HG02970 (cell line): ENCODE data around the gene CPEB3.
"Not testable (repeated sequence)": the region's sequence is repeated elsewhere in the genome, so short reads cannot be mapped to it uniquely, and the experiment has no call there.

Experiments used
- ATAC-seq: cut with Tn5 transposase; IDR thresholded peaks from one replicate; pipeline ENCODE4 v1.9.1; 2021; ENCODE audit warnings: mild to moderate bottlenecking, moderate library complexity, moderate number of reproducible peaks; ENCODE audit not compliant: unreplicated experiment, low FRiP score

Gene CPEB3

DNA sequence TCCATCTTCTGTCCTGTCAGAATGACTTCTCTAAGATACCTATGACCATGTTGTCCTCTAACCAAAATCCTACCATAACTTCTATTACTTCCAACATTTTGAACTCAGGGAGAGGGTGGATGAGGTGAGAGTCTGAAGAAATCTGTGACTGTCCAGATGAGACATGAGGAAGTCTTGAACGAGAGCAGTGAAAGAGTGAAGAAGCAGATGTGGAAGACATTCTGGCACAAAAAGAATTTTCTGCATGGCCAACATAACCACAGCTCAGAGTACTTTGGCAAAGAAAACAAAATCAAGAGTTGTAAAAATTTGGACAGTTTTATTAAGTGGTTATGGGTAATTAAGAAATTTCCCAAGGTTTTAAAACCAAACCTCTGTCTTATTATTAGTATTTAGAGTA lies 141.6 kb downstream of the CPEB3 start:
- no peak for ATAC-seq

DNA sequence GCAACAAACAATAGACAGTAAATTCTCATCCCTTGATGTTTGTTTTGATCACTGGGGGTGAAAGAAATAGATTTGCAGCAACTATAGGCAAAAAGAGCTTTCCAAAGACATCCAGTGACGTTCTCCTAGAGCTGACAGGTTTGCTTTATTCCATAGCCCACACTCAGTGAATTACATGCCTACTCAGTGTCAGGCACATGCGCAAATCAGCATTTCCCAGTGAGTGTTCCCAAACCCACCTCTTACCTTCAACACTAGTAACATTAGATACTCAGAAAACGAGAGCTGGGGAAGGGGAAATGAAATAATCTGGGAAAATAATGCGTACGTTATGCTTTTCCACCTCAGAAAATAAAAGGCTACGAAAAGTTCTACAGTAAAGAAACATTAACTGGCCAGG lies 144.1 kb downstream of the CPEB3 start:
- ATAC-seq = no peak

DNA sequence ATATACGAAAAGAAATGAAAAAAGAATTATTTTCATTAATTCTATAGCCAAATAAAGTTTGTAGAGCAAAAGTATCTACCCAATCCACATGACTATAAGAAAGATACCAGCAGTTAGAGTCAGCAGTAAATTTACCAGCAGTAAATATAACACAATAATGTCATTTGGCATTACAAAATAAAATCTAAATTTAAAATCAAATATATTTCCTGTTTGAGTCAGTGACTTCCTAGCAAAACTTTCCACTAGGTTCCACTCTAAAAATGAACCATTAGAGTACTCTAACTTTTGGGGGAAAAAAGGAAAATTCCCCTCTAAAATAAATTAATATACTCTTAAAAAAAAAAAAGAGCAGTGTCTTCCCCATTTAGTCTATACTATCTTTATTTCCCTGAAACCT lies 144.8 kb downstream of the CPEB3 start:
- no peak for ATAC-seq

DNA sequence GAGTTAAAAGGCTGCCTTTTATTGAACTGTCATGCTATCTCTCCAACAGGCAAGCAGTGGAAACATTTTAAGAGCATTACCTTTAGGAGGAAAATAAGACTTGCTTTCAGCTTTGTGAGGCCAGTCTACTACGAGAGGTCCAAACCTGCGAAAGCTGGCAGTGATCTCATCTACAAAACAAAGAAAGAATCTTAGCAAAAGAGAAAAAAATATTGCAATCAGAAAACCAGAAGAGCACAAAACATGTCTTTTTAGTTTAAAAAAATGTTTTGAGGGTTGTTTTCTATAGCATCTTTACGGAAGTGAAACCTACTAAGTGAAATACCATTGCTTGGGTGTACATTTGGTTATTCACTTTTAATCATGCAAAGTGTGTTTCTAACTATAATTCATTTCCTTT lies 147.9 kb downstream of the CPEB3 start:
- peak; percentile 82 for ATAC-seq

DNA sequence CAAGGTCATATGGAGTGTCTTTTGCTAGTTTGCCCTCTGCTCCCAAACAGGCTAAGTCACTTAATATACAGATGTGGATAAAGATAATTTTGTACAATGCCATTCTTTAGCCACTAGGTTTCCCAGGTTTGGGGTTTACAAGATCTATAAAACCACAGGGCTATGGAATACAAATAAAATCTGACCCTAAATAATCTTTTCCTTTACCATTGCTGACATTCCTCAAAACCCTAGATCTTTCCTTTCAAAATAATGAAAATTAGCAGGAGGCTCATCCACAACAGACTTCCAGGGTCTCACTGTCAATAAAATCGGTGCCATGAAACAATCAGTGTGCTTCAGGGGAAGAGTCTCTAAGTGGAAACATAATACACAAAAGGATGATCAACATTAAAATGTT lies 148.4 kb downstream of the CPEB3 start:
- no peak for ATAC-seq

DNA sequence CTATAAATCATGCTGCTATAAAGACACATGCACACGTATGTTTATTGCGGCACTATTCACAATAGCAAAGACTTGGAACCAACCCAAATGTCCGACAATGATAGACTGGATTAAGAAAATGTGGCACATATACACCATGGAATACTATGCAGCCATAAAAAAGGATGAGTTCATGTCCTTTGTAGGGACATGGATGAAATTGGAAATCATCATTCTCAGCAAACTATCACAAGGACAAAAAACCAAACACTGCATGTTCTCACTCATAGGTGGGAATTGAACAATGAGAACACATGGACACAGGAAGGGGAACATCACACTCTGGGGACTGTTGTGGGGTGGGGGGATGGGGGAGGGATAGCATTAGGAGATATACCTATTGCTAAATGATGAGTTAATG lies 149.7 kb downstream of the CPEB3 start:
- ATAC-seq = not testable (repeated sequence)

DNA sequence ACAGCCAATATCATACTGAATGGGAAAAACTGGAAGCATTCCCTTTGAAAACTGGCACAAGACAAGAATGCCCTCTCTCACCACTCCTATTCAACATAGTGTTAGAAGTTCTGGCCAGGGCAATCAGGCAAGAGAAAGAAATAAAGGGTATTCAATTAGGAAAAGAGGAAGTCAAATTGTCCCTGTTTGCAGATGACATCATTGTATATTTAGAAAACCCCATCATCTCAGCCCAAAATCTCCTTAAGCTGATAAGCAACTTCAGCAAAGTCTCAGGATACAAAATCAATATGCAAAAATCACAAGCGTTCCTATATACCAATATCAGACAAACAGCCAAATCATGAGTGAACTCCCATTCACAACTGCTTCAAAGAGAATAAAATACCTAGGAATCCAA lies 156.8 kb downstream of the CPEB3 start:
- ATAC-seq = not testable (repeated sequence)

- ATAC-seq = no peak
Measured at GRCh38 chr10:92131275-92131820, 159.5 kb downstream of the CPEB3 start.

DNA sequence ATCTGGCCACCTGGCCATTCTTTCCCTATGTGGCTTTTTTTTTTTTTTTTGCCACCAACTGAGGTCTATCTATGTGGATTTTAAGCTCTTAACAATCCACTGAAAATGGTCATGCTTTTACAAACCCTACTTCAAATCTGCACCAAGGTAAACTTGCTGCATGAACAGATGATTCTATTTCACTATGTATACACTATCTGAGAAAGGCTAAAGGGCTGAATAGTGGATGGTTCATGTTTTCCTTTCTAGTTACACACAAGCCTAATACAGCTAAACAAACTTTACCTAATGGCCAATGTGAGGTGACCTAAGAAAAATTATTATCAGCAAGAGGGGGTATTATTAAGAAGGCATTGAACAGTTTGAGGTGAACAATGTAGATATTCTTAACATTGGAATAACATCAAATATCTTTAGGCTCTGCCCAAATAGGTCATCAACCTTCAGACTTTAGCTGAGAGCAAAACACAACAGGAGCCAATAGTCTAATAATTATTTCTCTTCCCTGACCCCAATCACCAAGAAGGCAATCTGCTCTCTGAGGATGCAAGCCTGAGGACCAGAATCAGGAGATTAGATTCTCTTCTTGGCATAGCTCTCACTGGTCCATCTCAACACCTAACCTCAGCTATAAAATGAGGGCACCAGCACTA lies 160.1 kb downstream of the CPEB3 start:
- ATAC-seq = no peak

DNA sequence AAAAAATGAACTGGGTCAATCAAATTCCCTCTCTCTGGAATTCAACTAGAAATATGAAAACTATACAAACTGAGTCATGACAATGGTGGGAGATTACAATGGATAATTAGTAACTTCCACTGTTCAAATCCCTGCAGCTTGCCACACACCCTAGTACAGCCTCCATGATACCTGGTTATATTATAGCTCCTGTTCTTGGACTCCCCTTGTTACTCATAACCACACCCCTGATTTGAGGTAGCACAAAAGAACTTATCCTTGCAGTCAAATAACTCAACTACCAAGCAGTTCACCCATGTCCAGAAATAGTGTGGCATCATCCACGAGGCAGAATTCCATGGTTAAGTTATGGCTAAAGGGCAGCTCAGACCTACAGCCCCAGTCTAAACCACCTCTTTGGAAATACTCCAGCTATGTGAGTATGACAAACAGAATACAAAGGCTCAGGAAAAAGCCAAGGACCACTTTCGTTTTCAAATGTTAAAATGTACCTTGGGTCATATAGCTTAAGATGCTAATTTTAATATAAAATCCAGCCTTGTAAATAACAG lies 164.7 kb downstream of the CPEB3 start:
- no peak for ATAC-seq

- no peak for ATAC-seq
Measured at GRCh38 chr10:92125144-92125543, 165.7 kb downstream of the CPEB3 start.

DNA sequence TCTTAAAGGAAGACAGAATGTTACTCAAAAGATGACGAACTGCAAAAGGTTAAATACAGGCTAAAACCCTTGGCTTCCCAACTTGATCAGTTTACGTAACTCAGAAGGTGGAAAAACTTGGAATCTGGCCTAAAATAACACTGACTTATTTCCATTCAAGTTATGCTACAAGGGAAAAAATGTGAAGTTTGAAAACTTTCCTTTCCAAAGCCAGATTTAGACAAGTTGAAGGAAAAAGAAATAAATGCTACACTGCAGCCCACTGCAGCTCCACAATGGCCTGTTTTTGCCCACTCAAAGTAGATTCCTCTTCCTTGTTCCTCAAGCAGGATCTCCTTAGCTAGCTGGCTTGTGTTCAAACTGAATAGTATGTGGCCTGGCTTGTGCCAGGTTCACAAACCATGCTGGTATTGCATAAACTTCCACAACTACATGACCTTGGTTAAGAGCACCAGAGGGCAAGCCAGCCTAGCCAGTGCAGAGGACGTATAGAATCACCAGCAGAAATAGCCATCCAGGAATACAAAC lies 166.2 kb downstream of the CPEB3 start:
- no peak for ATAC-seq

DNA sequence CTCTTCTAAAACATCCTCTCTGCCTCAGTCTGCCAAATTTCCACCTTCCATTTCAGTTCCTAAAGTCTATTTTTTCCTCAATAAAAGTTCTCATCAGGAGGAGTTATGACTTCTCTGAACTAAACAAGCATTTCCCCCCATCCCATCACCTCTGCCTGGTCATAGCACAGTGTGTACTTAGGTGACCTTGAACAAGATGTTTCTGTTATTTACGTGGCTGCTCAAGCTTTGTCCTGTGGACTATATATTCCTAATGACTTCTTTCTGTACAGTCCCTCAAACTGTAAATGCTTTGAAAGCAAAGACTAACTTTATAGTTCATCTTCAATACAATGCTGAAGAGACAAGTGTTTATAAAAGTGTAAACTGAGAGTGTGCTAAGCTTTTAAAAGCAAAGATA lies 166.9 kb downstream of the CPEB3 start:
- no peak for ATAC-seq

DNA sequence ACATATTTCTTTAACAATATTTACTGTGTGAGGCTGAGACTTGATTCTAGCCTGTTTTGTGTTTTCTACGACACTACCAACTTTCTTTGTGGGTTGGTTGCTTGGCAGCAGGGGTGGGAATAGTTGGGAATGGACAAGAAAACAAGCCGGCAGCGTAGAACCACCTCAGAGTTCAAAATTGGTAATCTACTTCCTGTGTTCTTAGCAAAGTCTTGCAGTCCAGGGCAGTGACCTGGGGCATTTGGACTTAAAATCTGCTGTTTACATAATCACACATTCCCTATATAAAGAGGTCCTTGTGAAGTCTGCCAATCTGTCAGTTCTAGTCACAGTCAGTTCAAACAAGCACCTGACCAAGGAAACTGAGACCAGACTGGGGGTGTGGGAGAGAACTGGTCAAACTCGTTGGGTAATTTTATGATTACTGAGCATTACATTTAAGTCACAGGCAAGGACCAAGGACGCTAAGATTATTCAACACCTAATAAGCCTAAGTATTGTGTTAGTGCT lies 167.9 kb downstream of the CPEB3 start:
- no peak for ATAC-seq

- ATAC-seq = no peak
Measured at GRCh38 chr10:92121686-92122492, 169.0 kb downstream of the CPEB3 start.

DNA sequence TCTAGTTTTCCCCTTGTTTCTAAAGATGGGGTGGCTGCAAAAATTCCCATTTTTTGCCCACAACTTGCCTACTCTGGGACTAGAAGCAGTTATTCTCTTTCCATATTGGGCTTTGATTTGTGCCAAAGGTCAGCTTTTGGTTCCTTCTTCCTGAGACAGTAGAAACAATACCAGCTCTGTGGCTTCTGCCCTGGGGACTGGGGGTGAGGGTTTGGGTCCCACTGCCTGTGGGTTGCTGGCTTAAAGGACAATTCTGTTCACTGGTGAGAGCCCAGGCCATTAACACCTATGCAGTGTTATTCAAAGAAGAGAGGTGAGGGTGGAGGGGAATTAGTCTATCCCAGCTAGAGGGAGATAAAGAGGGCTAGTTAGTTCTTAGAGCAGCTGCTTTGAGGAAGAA lies 171.5 kb downstream of the CPEB3 start:
- no peak for ATAC-seq

DNA sequence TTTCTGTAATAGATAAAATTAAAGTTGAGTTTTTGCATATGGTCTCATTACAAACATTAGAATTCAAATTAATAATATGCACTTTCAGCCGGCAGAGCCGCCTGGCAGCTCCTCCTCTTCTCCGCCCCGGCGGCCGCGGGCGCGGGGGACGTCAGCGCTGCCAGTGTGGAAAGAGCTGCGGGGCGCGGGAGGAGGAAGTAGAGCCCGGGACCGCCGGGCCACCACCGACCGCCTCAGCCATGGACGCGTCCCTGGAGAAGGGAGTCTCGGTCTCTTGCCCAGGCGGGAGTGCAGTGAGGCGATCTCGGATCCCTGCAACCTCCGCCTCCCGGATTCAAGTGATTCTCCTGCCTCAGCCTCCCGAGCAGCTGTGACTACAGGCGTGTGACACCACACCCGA lies 176.0 kb downstream of the CPEB3 start:
- ATAC-seq = not testable (repeated sequence)

- no peak for ATAC-seq
Measured at GRCh38 chr10:92113911-92114600, 176.8 kb downstream of the CPEB3 start.

DNA sequence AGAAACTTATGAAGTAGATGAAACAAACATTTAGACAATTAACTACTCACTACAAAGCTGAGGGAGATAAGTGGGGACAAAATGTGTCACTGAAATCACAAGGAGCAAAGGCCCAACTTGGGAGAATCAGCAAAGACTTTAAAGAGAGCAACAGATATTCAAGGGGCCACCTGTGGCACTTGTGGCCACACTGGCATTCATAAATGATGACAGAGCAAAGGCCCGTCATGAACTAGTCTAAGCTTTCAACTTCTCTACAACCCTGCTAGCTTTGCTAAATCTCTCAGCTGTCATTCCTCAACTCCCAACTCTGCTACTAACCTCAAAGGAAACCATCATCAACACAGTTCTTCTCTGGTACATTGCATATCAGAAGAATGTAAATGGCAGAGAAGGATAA lies 178.4 kb downstream of the CPEB3 start:
- ATAC-seq = no peak

- ATAC-seq = no peak
Measured at GRCh38 chr10:92111336-92111939, 179.4 kb downstream of the CPEB3 start.
